ENCODE data around the gene CEP170B.
"Not testable (repeated sequence)": the region's sequence is repeated elsewhere in the genome, so short reads cannot be mapped to it uniquely, and the experiment has no call there.

CEP170B gene

GRCh38 chr14:104899781-104900180 lies 34.7 kb downstream of the CEP170B start:
- TF ChIP-seq PATZ1 (CRISPR knock-in tag; IDR thresholded peaks at IDR 0.05; ENCODE audit: borderline replicate concordance) (no peak), SNAI2 (CRISPR knock-in tag; IDR thresholded peaks at IDR 0.05) (no peak), PPARA (CRISPR knock-in tag; IDR thresholded peaks at IDR 0.05; ENCODE audit: borderline replicate concordance) (no peak), OSR1 (CRISPR knock-in tag; IDR thresholded peaks at IDR 0.05) (no peak)
- ATAC-seq: no peak

- TF ChIP-seq POU6F1 (CRISPR knock-in tag; IDR thresholded peaks at IDR 0.05; ENCODE audit: borderline replicate concordance, low read depth) (no peak), BACH2 (CRISPR knock-in tag; IDR thresholded peaks at IDR 0.05; ENCODE audit: borderline replicate concordance) (no peak), ESRRG (CRISPR knock-in tag; IDR thresholded peaks at IDR 0.05) (no peak), ISL1 (CRISPR knock-in tag; IDR thresholded peaks at IDR 0.05) (no peak), ZFP30 (CRISPR knock-in tag; IDR thresholded peaks at IDR 0.05) (no peak), CSRNP3 (CRISPR knock-in tag; IDR thresholded peaks at IDR 0.05) (no peak), ZFP3 (CRISPR knock-in tag; IDR thresholded peaks at IDR 0.05) (no peak), CSDC2 (CRISPR knock-in tag; IDR thresholded peaks at IDR 0.05) (no peak), TOX (CRISPR knock-in tag; IDR thresholded peaks at IDR 0.05; ENCODE audit: borderline replicate concordance) (no peak), ZC3H10 (CRISPR knock-in tag; IDR thresholded peaks at IDR 0.05) (no peak)
- no peak for ATAC-seq
Measured at GRCh38 chr14:104900639-104901512, 35.8 kb downstream of the CEP170B start.

GRCh38 chr14:104903990-104904389 lies 38.9 kb downstream of the CEP170B start:
- TF ChIP-seq POU6F1 (CRISPR knock-in tag; IDR thresholded peaks at IDR 0.05; ENCODE audit: borderline replicate concordance, low read depth) (no peak), CSRNP3 (CRISPR knock-in tag; IDR thresholded peaks at IDR 0.05) (no peak), ZC3H10 (CRISPR knock-in tag; IDR thresholded peaks at IDR 0.05) (no peak), ARNTL (CRISPR knock-in tag; IDR thresholded peaks at IDR 0.05; ENCODE audit: borderline replicate concordance, low read depth) (no peak), PATZ1 (CRISPR knock-in tag; IDR thresholded peaks at IDR 0.05; ENCODE audit: borderline replicate concordance) (no peak), CSDC2 (CRISPR knock-in tag; IDR thresholded peaks at IDR 0.05) (no peak), SNAI2 (CRISPR knock-in tag; IDR thresholded peaks at IDR 0.05) (no peak), ZNF70 (CRISPR knock-in tag; IDR thresholded peaks at IDR 0.05) (no peak), RARB (CRISPR knock-in tag; IDR thresholded peaks at IDR 0.05) (no peak), CREB5 (CRISPR knock-in tag; IDR thresholded peaks at IDR 0.05; ENCODE audit: low read depth) (no peak), ZFP30 (CRISPR knock-in tag; IDR thresholded peaks at IDR 0.05) (no peak)
- ATAC-seq: no peak

- ATAC-seq: not testable (repeated sequence)
Measured at GRCh38 chr14:104904650-104905578, 39.8 kb downstream of the CEP170B start.

GRCh38 chr14:104905579-104905933 lies 40.5 kb downstream of the CEP170B start:
- ATAC-seq: not testable (repeated sequence)

All from SK-N-SH treated with all-trans-retinoic acid at 6 μM for 48 hours (cell line).